Stimulated activated naive B cell treated with anti-CD40 and anti-IgM and Interleukin-4, amounts not matched to agents 10 μg/mL and 1 μg/mL and 100 μg/mL, for 72 hours (primary cell): Measurements from ENCODE around the gene AUP1.
"Not testable (repeated sequence)": the region's sequence is repeated elsewhere in the genome, so short reads cannot be mapped to it uniquely, and the experiment has no call there.

ENCODE experiments used
- ATAC-seq, 2 donors: fragments of 150-1000 bp; cut with Tn5 transposase; replicated peaks; 2 replicates each; pipeline ENCODE4 v1.10.0; 2021; ENCODE audit warnings: moderate library complexity in 1 of 2
- DNase-seq: peaks from one replicate; pipeline ENCODE4 v3.0.0; 2021
- H3K27ac Mint-ChIP-seq: one replicate; pipeline ENCODE4 v1.8.0; 2022; ENCODE audit warnings: mild to moderate bottlenecking, mixed read lengths
- H3K27me3 Mint-ChIP-seq, 2 donors: one replicate each; pipeline ENCODE4 v1.8.0; 2022; ENCODE audit warnings: mixed read lengths in 2 of 2
- H3K36me3 Mint-ChIP-seq, 2 donors: one replicate each; pipeline ENCODE4 v1.8.0; 2022; ENCODE audit warnings: mixed read lengths in 2 of 2, mild to moderate bottlenecking in 1 of 2
- H3K4me1 Mint-ChIP-seq, 2 donors: one replicate each; pipeline ENCODE4 v1.8.0; 2022; ENCODE audit warnings: mixed read lengths in 2 of 2, mild to moderate bottlenecking in 1 of 2
- H3K4me3 Mint-ChIP-seq, 2 donors: one replicate each; pipeline ENCODE4 v1.8.0; 2022; ENCODE audit warnings: mild to moderate bottlenecking in 2 of 2, mixed read lengths in 2 of 2, moderate library complexity in 1 of 2
- H3K9me3 Mint-ChIP-seq, 2 donors: one replicate each; pipeline ENCODE4 v1.8.0; 2022; ENCODE audit warnings: mixed read lengths in 2 of 2, mild to moderate bottlenecking in 1 of 2

The AUP1 gene

DNA sequence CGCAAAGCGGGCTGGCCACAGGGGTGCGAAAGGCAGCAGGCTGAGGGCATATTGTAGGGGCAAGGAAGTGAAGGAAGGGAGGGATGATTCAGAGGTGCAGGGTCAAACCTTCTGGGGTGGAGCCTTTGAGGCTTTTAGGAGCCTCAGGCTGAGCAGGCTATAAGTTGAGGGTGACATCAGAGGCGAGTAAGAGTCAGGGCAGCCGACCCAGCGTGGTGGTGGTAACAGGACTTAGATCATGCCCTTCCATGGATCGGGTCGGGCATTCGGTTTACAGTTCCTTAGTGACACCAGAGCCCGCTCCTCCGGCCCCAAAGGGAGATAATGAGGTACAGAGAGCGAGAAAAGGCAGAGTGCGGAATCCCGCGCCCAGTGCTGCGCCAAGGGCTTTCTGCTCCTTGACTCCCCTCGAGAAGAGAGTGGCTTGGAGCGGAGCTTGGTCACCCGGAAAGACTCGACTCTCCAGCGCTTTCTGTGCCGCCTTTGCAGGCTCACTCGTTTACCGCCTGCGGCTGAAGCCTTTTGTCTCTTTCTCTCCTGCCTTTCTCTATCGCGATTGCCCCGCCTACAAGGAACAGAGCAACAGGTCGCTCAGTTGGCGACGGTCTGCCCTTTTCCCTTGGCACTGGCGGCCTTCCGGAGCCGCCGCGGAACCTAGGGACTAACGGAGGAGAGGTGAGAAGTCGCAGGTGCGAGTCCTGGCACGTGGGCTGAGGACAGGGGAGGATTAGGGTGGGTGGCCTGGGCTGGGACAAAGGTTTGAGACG, 30.8 kb downstream of the AUP1 start:
- DNase-seq (no peak), ATAC-seq (peak; percentile 31 to 46)
- Mint-ChIP-seq H3K27me3 (peaks cover 43 to 56% of the 10 kb centered on the region in 2 donors), H3K4me1 (peaks cover 33 to 59% of the 10 kb centered on the region in 2 donors), H3K36me3 (peaks cover 16 to 23% of the 10 kb centered on the region in 2 donors), H3K4me3 (peak overlapping the region; percentile 74 to 76), H3K9me3 (no peaks in the 10 kb centered on the region), H3K27ac (peak overlapping the region; percentile 70)

DNA sequence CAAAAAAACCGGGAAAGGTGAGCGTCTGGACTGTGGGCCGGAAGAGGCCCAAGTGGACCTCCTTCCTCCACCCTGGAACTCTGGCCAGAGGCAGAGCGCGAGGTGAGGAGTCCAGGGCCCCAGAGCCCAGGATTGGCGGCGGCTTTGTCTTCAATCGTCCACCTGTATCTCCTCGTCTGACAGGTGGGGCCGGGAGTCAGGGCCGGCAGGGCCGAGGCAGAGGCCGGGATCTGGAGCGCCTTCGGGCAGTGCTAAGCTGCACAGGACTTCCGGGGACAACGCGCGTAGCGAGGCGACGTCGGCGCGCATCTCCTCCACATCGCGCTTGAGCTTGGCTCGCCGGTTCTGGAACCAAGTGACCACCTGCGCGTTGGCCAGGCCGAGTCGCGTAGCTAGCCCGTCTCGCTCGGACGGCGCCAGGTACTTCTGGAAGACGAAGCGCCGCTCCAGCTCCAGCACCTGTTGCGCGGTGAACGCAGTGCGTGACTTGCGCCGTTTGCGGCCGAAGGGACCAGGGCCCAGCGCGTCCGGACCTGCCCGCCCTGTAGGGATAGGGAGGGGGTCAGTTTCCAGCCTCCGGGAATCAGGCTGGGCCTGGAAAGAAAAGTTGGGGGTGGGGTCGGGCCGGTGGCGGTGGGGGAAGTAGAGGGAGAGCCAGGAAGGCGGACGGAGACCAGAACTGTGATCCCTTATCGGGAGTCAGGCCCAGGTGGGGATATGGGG, 31.6 kb downstream of the AUP1 start:
- ATAC-seq = peak; percentile 30 to 52
- peaks cover 43 to 55% of the 10 kb centered on the region in 2 donors for H3K27me3 Mint-ChIP-seq
- peaks cover 32 to 55% of the 10 kb centered on the region in 2 donors for H3K4me1 Mint-ChIP-seq
- no peaks in the 10 kb centered on the region for H3K9me3 Mint-ChIP-seq
- H3K27ac Mint-ChIP-seq = peak overlapping the region; percentile 70
- DNase-seq = no peak
- peaks cover 22 to 23% of the 10 kb centered on the region in 2 donors for H3K36me3 Mint-ChIP-seq
- H3K4me3 Mint-ChIP-seq = peak overlapping the region; percentile 74 to 76

DNA sequence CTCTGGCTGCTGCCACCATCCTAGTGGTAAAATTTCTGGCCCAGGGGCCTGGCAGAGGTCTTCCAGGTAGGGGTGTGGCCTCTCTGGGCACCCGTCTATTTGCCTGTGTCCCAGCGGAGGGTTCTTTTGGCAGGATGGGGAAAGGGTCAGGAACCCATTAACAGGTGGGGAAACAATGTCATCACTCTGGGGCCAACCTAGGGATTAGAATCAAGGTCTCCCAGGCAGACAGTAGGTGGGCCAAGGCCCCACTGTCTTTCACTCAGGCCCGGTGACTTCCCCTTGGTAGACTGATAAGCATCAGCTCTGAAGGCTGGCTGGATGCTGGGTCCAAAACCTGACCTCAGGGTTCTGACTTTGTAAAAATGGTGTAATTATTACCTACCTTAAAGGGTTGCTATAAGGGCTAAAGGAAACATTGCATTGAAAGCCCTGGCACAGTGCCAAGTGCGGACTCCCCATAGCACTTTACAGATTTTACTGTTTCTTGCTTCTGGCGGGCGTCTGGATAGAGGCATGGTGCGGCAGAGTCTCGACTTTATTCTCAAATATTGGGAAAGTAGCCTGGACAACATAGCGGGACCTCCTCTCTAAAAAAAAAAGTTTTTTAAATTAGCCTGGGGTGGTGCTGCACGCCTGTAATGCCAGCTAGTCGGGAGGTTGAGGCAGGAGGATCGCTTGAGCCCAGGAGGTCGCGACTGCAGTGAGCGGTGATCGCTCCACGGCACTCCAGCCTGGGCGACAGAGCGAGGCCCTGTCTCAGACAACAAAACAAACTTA, 32.3 kb downstream of the AUP1 start:
- H3K27me3 Mint-ChIP-seq = peaks cover 37 to 48% of the 10 kb centered on the region in 2 donors
- no peaks in the 10 kb centered on the region for H3K9me3 Mint-ChIP-seq
- peak overlapping the region; percentile 66 for H3K27ac Mint-ChIP-seq
- ATAC-seq (no peak), DNase-seq (no peak)
- peaks cover 27 to 47% of the 10 kb centered on the region in 2 donors for H3K4me1 Mint-ChIP-seq
- H3K36me3 Mint-ChIP-seq = peaks cover 26 to 28% of the 10 kb centered on the region in 2 donors
- peak overlapping the region; percentile 74 to 76 for H3K4me3 Mint-ChIP-seq

DNA sequence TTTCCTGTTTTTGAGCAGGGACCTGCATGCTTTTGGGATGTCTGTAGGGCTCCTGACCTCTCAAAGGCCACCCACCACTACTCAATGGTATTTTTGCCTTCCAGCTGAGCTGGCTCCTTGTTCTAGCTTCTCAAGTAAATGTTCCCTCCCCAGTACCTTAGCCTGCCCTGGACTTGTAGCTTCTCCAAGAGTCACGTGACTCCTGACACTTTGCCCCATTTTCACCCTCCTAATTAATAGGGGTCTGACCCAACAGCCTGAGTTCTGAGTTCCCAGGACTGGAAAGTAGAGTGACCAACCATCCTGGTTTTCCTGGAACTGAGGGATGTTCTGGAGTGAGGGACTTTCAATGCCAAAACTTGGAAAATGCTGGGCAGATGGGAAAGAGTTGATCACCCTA, 34.1 kb downstream of the AUP1 start:
- peaks cover 23 to 38% of the 10 kb centered on the region in 2 donors for H3K4me1 Mint-ChIP-seq
- peaks cover 39 to 41% of the 10 kb centered on the region in 2 donors for H3K36me3 Mint-ChIP-seq
- H3K4me3 Mint-ChIP-seq = no peak overlapping the region
- H3K27me3 Mint-ChIP-seq = peaks cover 21 to 30% of the 10 kb centered on the region in 2 donors
- ATAC-seq (no peak), DNase-seq (no peak)
- H3K27ac Mint-ChIP-seq = no peak overlapping the region
- no peaks in the 10 kb centered on the region for H3K9me3 Mint-ChIP-seq

DNA sequence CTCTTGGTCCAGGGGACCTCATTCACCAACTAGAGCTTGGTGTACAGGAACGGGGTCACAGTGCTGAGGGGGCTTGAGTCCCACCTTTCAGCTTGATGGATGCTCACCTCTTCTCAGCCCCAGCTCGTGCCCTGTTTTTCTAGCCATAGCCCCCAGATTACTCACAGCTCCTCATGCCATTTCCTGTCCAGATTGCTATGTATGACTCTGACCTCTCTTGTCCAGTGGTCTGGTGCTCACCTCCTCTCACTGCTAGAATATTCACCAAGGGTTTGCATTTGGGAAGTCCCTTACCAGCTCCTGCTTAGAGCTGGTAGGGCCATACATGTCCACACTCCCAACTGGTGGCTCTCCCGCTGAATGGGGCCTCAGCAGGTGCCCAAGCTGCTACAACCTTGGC, 36.0 kb downstream of the AUP1 start:
- ATAC-seq (no peak), DNase-seq (no peak)
- Mint-ChIP-seq H3K36me3 (peaks cover 45 to 56% of the 10 kb centered on the region in 2 donors), H3K4me3 (no peak overlapping the region), H3K27me3 (peaks cover 7 to 11% of the 10 kb centered on the region in 2 donors), H3K27ac (no peak overlapping the region), H3K4me1 (peaks cover 15 to 26% of the 10 kb centered on the region in 2 donors), H3K9me3 (no peaks in the 10 kb centered on the region)

DNA sequence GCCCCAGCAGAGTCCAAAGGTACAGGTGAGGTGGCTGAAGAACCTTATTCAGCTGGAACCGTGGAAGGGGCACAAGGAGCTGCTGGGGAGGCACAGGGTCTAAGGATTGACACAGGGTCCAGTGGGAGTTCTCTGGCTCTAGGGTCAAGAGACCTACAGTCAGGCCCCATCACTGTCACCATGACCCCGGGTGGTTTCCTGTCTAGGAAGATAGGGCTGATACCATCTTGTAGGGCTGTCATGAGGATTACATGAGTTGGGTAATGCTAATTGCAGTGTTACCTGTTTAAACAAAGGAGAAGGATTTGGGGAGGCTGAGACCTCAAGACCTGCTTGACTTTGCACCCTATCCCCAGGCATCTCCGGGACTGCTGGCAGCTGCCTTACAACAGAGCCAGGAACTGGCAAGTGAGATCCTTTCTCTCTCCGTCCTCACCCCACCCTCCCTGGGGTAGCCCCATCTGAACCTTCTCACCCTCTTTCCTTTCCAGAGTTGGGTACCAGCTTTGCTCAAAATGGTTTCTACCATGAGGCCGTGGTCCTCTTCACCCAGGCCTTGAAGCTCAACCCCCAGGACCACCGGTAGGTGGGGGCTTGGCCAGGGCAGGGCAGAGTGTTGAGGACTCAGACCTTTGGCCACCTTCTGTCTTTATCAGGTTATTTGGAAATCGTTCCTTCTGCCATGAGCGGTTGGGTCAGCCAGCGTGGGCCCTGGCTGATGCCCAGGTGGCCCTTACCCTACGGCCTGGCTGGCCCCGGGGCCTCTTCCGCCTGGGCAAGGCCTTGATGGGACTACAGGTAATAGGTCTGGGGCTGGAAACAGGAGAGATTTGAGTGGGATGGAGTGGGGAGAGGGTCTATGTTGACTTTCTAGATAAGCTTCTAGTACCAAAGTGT, 37.6 kb downstream of the AUP1 start:
- Mint-ChIP-seq H3K9me3 (no peaks in the 10 kb centered on the region), H3K27ac (peak overlapping the region; percentile 20), H3K4me1 (peaks cover 8 to 16% of the 10 kb centered on the region in 2 donors), H3K27me3 (no peaks in the 10 kb centered on the region), H3K36me3 (peaks cover 45 to 60% of the 10 kb centered on the region in 2 donors), H3K4me3 (no peak overlapping the region)
- ATAC-seq = no peak
- DNase-seq = no peak

DNA sequence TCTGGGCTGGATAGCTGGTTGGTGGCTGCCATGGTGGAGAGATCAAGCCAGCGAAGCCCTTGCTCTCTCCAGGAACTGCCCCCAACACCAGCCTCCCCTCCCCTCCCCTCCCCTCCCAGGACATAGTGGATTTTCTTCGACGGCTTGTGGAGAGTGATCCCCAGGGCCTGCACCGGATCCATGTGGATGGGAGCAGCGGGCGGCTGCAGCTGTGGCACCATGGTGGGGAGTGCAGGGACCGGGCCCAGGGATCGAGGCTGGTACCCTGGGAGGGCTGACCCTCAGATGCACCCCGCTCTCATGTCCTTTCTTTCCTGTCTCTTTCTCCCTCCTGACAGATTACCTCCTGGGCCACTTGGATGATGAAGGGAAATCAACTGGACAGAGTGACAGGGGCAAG, 39.6 kb downstream of the AUP1 start:
- Mint-ChIP-seq H3K4me1 (peaks cover 11 to 19% of the 10 kb centered on the region in 2 donors), H3K36me3 (peaks cover 49 to 67% of the 10 kb centered on the region in 2 donors), H3K27me3 (no peaks in the 10 kb centered on the region), H3K9me3 (no peaks in the 10 kb centered on the region), H3K27ac (no peak overlapping the region), H3K4me3 (no peak overlapping the region)
- DNase-seq (no peak), ATAC-seq (no peak)

DNA sequence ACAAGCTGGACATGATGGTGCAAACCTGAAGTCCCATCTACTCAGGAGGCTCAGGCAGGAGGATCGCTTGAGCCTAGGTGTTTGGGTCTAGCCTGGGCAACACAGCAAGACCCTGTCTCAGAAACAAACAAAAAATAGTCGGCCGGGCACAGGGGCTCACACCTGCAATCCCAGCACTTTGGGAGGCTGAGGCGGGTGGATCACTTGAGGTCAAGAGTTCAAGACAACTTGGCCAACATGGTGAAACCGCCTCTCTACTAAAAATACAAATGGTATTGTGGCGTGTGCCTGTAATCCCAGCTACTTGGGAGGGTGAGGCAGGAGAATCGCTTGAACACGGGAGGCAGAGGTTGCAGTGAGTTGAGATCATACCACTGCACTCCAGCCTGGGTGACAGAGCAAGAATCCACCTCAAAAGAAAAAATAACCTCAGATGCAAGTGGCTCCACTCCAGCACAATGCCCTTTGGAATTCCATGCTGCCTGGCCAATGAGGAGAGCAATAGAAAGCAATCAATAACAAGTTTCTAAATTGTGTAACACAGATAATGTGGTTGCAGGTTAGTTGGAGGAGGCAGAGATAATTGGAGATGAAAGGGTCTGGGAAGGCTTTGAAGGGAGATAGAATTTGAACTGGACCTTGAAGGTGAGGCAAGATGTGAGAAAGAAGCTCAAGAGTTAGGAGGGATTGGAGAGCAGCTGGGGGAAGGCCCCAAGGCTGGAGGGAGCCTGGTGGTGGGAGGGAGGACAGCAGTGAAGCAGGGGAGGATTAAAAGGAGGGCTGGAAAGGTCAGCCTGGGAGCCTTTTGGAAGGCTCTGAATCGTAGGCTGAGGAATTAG, 40.6 kb downstream of the AUP1 start:
- peaks cover 11 to 17% of the 10 kb centered on the region in 2 donors for H3K4me1 Mint-ChIP-seq
- no peak overlapping the region for H3K27ac Mint-ChIP-seq
- peaks cover 42 to 64% of the 10 kb centered on the region in 2 donors for H3K36me3 Mint-ChIP-seq
- H3K9me3 Mint-ChIP-seq = no peaks in the 10 kb centered on the region
- ATAC-seq (no peak), DNase-seq (no peak)
- no peak overlapping the region for H3K4me3 Mint-ChIP-seq
- H3K27me3 Mint-ChIP-seq = no peaks in the 10 kb centered on the region

DNA sequence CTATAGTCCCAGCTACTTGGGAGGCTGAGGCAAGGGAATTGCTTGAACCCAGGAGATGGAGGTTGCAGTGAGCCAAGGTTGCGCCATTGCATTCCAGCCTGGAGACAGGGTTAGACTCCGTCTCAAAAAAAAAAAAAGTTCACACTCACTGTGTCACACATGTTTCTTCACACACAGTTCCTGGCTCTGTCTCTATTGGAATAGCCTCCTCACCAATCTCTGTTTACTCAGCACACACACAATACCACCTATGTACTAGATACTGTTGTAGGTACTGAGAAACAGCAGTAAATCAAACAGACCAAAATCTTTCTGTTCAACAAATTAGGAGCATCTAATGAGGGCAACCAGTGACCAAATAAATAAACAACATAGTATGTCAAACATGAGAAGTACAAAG, 43.4 kb downstream of the AUP1 start:
- no peak for DNase-seq
- H3K4me1 Mint-ChIP-seq = peaks cover 20 to 30% of the 10 kb centered on the region in 2 donors
- no peak overlapping the region for H3K4me3 Mint-ChIP-seq
- no peaks in the 10 kb centered on the region for H3K27me3 Mint-ChIP-seq
- H3K36me3 Mint-ChIP-seq = peaks cover 27 to 45% of the 10 kb centered on the region in 2 donors
- H3K27ac Mint-ChIP-seq = no peak overlapping the region
- ATAC-seq = no peak
- no peaks in the 10 kb centered on the region for H3K9me3 Mint-ChIP-seq

DNA sequence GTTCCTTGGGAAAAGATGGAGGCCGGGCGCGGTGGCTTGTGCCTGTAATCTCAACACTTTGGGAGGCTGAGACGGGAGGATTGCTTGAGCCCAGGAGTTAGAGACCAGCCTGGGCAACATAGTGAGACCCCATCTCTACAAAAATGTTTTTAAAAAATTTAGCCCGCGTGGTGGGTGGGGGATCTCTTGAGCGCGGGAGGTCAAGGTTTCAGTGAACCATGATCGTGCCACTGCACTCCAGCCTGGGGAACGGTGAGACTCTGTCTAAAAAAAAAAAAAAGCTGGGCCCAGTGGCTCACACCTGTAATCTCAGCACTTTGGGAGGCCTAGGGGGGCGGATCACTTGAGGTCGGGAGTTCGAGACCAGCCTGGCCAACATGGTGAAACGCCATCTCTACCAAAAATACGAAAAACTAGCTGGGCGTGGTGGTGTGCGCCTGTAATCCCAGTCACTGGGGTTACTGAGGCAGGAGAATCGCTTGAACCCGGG, 45.8 kb downstream of the AUP1 start:
- H3K27me3 Mint-ChIP-seq, H3K9me3 Mint-ChIP-seq, DNase-seq, ATAC-seq: not testable (repeated sequence)
- Mint-ChIP-seq H3K27ac (peak overlapping the region; percentile 99), H3K36me3 (peaks cover 20 to 35% of the 10 kb centered on the region in 2 donors), H3K4me1 (peaks cover 22 to 36% of the 10 kb centered on the region in 2 donors), H3K4me3 (peak overlapping the region; percentile 93 to 99)

DNA sequence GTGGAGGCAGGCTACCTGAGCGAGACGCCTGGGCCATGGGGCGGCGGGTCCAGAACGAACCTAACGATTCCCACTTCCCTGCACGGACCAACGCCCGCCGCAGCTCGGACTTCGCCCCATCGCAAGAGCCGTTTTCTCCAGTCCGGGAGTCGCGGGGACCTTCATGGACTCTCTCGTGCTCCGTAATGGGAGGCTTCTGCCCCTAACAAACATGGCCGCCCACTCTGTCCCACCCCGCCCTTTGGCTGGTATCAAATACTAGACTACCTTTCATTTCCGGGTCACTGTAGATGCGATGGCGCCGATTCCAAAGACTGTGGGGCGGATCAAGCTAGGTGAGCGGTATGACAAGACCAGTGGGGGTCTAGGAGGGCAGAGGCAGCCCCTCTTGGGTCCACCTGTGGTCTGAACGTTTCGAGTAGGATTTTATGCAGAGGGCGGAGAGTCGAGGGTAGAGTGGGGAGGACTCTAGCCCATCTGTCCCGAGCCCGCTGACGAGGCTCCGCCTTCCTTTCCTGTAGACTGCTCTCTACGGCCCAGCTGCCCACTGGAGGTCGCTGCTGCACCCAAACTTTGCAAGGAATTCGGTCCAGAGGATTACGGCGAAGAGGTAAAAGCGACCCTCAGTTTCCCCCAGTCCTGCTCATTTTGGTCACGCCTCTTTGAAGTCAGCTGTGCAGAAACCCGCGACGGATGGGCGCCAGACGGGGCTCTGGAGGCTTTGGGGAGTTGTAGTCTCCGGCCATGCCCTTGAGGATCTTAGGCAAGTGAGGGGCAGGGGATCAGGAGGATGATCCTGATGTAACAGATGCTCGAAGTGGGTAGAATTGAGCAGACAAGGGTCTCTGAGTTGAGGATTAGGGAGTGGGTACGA, 46.5 kb downstream of the AUP1 start, which contains the start of the genes CCDC142 and TTC31:
CCDC142 (minus strand) TSS at position 198 of the 874 bp plus-strand sequence; CDS start at position 37, 161 bp downstream.
TTC31 (plus strand) TSS at position 281 of the 874 bp plus-strand sequence; CDS start at position 296, 15 bp downstream.
- peaks cover 22 to 36% of the 10 kb centered on the region in 2 donors for H3K4me1 Mint-ChIP-seq
- peak within 1 kb of the TSS; percentile 99 for H3K27ac Mint-ChIP-seq
- peak; percentile 89 for DNase-seq

More for the DNA sequence above, 46.5 kb downstream of the AUP1 start, which contains the start of the genes CCDC142 and TTC31:
- no peaks in the 10 kb centered on the region for H3K27me3 Mint-ChIP-seq
- H3K9me3 Mint-ChIP-seq = no peaks in the 10 kb centered on the region
- ATAC-seq = peak; percentile 94 to 96
- H3K36me3 Mint-ChIP-seq = peaks cover 20 to 32% of the 10 kb centered on the region in 2 donors
- H3K4me3 Mint-ChIP-seq = peak within 1 kb of the TSS; percentile 93 to 99
